ENCODE measurements around the gene LRRFIP2. TPM values are rescaled to one million over a fixed set of nuclear protein-coding genes. Genes with fewer than 3 reads are reported as not detected.

Gene LRRFIP2
- total and polyA plus RNA-seq, 2 experiments from 2014 or later = 77.6 to 77.7 TPM

DNA sequence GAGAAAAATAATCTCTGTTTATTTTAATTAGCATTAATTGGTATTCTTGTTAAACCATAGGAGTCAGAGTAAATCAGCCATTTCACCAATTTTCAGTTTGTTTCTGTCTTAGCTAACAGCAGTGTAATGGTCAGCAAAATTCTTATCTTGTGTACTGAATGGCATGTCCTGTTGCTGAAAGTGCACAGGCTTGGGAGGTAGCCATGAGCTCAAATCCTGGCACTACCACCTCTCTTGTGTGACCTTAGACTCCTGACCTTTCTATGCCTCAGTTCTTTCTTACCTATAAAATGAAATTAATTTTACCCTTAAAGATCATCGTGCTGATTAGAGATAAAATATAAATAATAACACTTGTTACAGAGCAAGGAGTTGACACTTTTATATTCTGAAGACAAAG lies 145.3 kb downstream of the LRRFIP2 start:
- Histone ChIP-seq H3F3A (ENCODE audit: insufficient read depth) (peaks cover 24% of the 10 kb centered on the region), H3K79me2 (ENCODE audit: insufficient read depth) (no peaks in the 10 kb centered on the region; the same call in 1 of the 2 replicates), H3K9ac (no peak overlapping the region), H2AFZ (no peak overlapping the region), H4K20me1 (ENCODE audit: insufficient read depth) (no peaks in the 10 kb centered on the region), H3K27me3 (replicated peaks; ENCODE audit: insufficient read depth) (no peaks in the 10 kb centered on the region), H3K36me3 (ENCODE audit: low read depth) (peaks cover 18% of the 10 kb centered on the region), H3K9me3 (ENCODE audit: low read depth) (no peaks in the 10 kb centered on the region), H3K27ac (peak overlapping the region; percentile 84), H3K4me3 (no peak overlapping the region), H3K9me2 (ENCODE audit: insufficient read depth) (no peaks in the 10 kb centered on the region), H3K4me1 (ENCODE audit: insufficient read depth) (peaks cover 29% of the 10 kb centered on the region), H3K4me2 (ENCODE audit: unreplicated experiment) (no peak overlapping the region)
- DNase-seq = no peak
- 100% methylated on average over 1 of the region's 1 CpG for WGBS, 2 experiments (ENCODE audit: low coverage in 1 of 2, low lambda C conversion rate in 2 of 2, missing lambda C conversion rate in 2 of 2)
- in situ Hi-C loops (cut with MboI) = no loop called here
- TF ChIP-seq EZH2phosphoT487 (IDR thresholded peaks at IDR 0.05; ENCODE audit: insufficient read depth, low read depth) = no peak
- no peak for TF ChIP-seq EZH2 (IDR thresholded peaks at IDR 0.05; ENCODE audit: insufficient read depth, poor library complexity, severe bottlenecking)

DNA sequence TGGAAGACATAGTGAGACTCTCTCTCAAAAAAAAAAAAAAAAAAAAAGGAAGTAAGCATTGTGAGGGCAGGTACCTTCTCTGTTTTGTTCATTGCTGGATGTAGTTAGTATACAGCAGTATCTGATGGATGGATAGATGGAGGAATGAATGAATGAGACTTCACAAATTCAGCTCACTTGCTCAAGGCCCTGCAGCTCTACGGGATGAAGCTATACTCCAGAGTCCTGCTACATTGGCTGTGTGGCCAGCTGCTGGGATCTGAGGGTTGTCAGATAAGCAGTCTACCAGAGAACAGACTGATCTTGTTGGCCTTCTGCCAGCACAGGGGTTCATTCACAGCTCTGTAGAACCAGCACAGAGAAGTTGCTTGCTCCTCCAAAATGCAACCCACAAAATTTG lies 146.1 kb downstream of the LRRFIP2 start:
- peaks cover 24% of the 10 kb centered on the region for H3F3A ChIP-seq (ENCODE audit: insufficient read depth)
- no peaks in the 10 kb centered on the region for H3K9me2 ChIP-seq (ENCODE audit: insufficient read depth)
- H3K4me2 ChIP-seq (ENCODE audit: unreplicated experiment) = no peak overlapping the region
- peaks cover 29% of the 10 kb centered on the region for H3K4me1 ChIP-seq (ENCODE audit: insufficient read depth)
- TF ChIP-seq EZH2phosphoT487 (IDR thresholded peaks at IDR 0.05; ENCODE audit: insufficient read depth, low read depth) (no peak), EZH2 (IDR thresholded peaks at IDR 0.05; ENCODE audit: insufficient read depth, poor library complexity, severe bottlenecking) (no peak)
- WGBS, 2 experiments (ENCODE audit: low coverage in 1 of 2, low lambda C conversion rate in 2 of 2, missing lambda C conversion rate in 2 of 2) = 100% methylated on average over 1 of the region's 1 CpG
- peaks cover 17% of the 10 kb centered on the region; the same call in 1 of the 2 replicates for H3K36me3 ChIP-seq (ENCODE audit: low read depth)
- H2AFZ ChIP-seq = no peak overlapping the region
- H3K4me3 ChIP-seq = no peak overlapping the region
- no peaks in the 10 kb centered on the region for H3K27me3 ChIP-seq (replicated peaks; ENCODE audit: insufficient read depth)
- H3K79me2 ChIP-seq (ENCODE audit: insufficient read depth) = no peaks in the 10 kb centered on the region; the same call in 1 of the 2 replicates
- in situ Hi-C loops (cut with MboI) = no loop called here
- no peak for DNase-seq
- no peaks in the 10 kb centered on the region for H4K20me1 ChIP-seq (ENCODE audit: insufficient read depth)
- no peak overlapping the region for H3K27ac ChIP-seq
- no peak overlapping the region for H3K9ac ChIP-seq
- no peaks in the 10 kb centered on the region for H3K9me3 ChIP-seq (ENCODE audit: low read depth)

DNA sequence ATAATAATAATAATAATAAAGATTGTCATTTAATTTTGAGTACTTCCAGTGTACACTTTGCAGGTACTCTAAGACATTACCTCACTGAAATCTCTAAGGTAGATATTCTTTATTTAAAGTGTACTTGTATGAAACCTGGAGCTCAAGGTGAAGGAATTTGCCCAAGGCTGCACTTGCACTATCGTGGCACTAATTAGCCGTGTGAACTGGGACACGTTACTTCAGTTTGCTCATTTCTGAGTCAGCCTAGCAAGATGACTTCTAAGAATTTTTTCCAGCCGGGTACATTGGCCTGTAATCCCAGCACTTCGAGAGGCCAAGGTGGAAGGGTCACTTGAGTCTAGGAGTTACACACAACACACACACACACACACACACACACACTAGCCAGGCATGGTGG lies 147.5 kb downstream of the LRRFIP2 start:
- Histone ChIP-seq H3K36me3 (ENCODE audit: low read depth) (peaks cover 22% of the 10 kb centered on the region; the same call in 1 of the 2 replicates), H3K4me2 (ENCODE audit: unreplicated experiment) (no peak overlapping the region), H3F3A (ENCODE audit: insufficient read depth) (peaks cover 24% of the 10 kb centered on the region), H3K9ac (no peak overlapping the region), H3K9me3 (ENCODE audit: low read depth) (no peaks in the 10 kb centered on the region), H2AFZ (no peak overlapping the region), H3K9me2 (ENCODE audit: insufficient read depth) (no peaks in the 10 kb centered on the region), H3K27me3 (replicated peaks; ENCODE audit: insufficient read depth) (no peaks in the 10 kb centered on the region), H4K20me1 (ENCODE audit: insufficient read depth) (no peaks in the 10 kb centered on the region), H3K4me1 (ENCODE audit: insufficient read depth) (peaks cover 29% of the 10 kb centered on the region), H3K27ac (no peak overlapping the region), H3K4me3 (no peak overlapping the region), H3K79me2 (ENCODE audit: insufficient read depth) (no peaks in the 10 kb centered on the region; the same call in 1 of the 2 replicates)
- no peak for DNase-seq
- WGBS, 2 experiments (ENCODE audit: low coverage in 1 of 2, low lambda C conversion rate in 2 of 2, missing lambda C conversion rate in 2 of 2) = 69 to 74% methylated on average over 5 of the region's 5 CpGs
- in situ Hi-C loops (cut with MboI) = no loop called here
- TF ChIP-seq EZH2 (IDR thresholded peaks at IDR 0.05; ENCODE audit: insufficient read depth, poor library complexity, severe bottlenecking) (no peak), EZH2phosphoT487 (IDR thresholded peaks at IDR 0.05; ENCODE audit: insufficient read depth, low read depth) (no peak)

DNA sequence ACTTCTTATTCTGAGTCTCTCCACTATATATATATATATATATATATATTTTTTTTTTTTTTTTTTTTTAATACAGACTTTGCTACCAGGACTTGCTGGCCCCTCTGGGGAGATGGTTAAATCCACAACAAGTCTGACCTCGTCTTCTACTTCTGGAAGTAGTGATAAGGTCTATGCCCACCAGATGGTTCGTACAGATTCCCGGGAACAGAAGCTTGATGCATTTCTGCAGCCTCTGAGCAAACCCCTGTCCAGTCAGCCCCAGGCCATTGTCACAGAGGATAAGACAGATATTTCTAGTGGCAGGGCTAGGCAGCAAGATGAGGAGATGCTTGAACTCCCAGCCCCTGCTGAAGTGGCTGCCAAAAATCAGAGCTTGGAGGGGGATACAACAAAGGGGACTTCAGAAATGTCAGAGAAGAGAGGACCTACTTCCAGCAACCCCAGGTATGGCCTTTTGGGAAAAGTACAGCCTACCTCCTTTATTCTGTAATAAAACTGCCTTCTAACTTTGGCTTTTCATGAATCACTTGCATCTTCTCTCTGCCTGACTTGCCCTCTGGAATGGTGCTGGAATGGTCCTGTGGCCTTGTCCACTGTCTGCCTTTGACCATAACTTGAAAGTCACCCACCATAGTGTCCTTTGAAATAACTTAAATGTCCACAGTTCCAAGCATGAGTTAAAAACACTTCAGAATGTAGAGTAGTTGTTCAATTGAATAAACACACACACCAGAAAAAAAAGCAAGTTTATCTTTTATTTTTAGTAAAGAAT lies 148.6 kb downstream of the LRRFIP2 start:
- no peak overlapping the region for H3K4me3 ChIP-seq
- H3K36me3 ChIP-seq (ENCODE audit: low read depth) = peaks cover 26% of the 10 kb centered on the region; the same call in 1 of the 2 replicates
- H3K4me2 ChIP-seq (ENCODE audit: unreplicated experiment) = no peak overlapping the region
- no peak overlapping the region for H2AFZ ChIP-seq
- in situ Hi-C loops (cut with MboI) = no loop called here
- no peak for TF ChIP-seq EZH2 (IDR thresholded peaks at IDR 0.05; ENCODE audit: insufficient read depth, poor library complexity, severe bottlenecking)
- TF ChIP-seq EZH2phosphoT487 (IDR thresholded peaks at IDR 0.05; ENCODE audit: insufficient read depth, low read depth) = no peak
- 97 to 100% methylated on average over 3 of the region's 3 CpGs for WGBS, 2 experiments (ENCODE audit: low coverage in 1 of 2, low lambda C conversion rate in 2 of 2, missing lambda C conversion rate in 2 of 2)
- peaks cover 16% of the 10 kb centered on the region for H3F3A ChIP-seq (ENCODE audit: insufficient read depth)
- H3K9me2 ChIP-seq (ENCODE audit: insufficient read depth) = no peaks in the 10 kb centered on the region
- H3K27me3 ChIP-seq (replicated peaks; ENCODE audit: insufficient read depth) = no peaks in the 10 kb centered on the region
- no peak overlapping the region for H3K27ac ChIP-seq
- H3K4me1 ChIP-seq (ENCODE audit: insufficient read depth) = peaks cover 18% of the 10 kb centered on the region
- no peaks in the 10 kb centered on the region for H3K9me3 ChIP-seq (ENCODE audit: low read depth)
- DNase-seq = no peak
- no peak overlapping the region for H3K9ac ChIP-seq
- H4K20me1 ChIP-seq (ENCODE audit: insufficient read depth) = no peaks in the 10 kb centered on the region
- no peaks in the 10 kb centered on the region for H3K79me2 ChIP-seq (ENCODE audit: insufficient read depth)

Measured in GM23248 (cell line).